GM19351 (cell line): Measurements from ENCODE around the gene ADAMTS2.
"Not testable (repeated sequence)": the region's sequence is repeated elsewhere in the genome, so short reads cannot be mapped to it uniquely, and the experiment has no call there.

Experiments
- ATAC-seq: cut with Tn5 transposase; IDR thresholded peaks from one replicate; pipeline ENCODE4 v1.9.1; 2021; ENCODE audit warnings: mild to moderate bottlenecking, moderate library complexity; ENCODE audit not compliant: unreplicated experiment

The ADAMTS2 gene

GRCh38 chr5:179221196-179221876 lies 123.9 kb downstream of the ADAMTS2 start:
- no peak for ATAC-seq

- ATAC-seq: no peak
Measured at GRCh38 chr5:179220716-179221115, 124.5 kb downstream of the ADAMTS2 start.

- ATAC-seq: no peak
Measured at GRCh38 chr5:179219661-179220620, 125.3 kb downstream of the ADAMTS2 start.

GRCh38 chr5:179218943-179219330 lies 126.3 kb downstream of the ADAMTS2 start:
- ATAC-seq: no peak

- ATAC-seq: no peak
Measured at GRCh38 chr5:179217956-179218942, 127.0 kb downstream of the ADAMTS2 start.

GRCh38 chr5:179217356-179217755 lies 127.9 kb downstream of the ADAMTS2 start:
- no peak for ATAC-seq

GRCh38 chr5:179216381-179216780 lies 128.9 kb downstream of the ADAMTS2 start:
- not testable (repeated sequence) for ATAC-seq

- no peak for ATAC-seq
Measured at GRCh38 chr5:179215576-179215975, 129.7 kb downstream of the ADAMTS2 start.

GRCh38 chr5:179214678-179215077 lies 130.6 kb downstream of the ADAMTS2 start:
- ATAC-seq: no peak

GRCh38 chr5:179212870-179213269 lies 132.4 kb downstream of the ADAMTS2 start:
- ATAC-seq: no peak

- ATAC-seq: no peak
Measured at GRCh38 chr5:179211631-179212030, 133.6 kb downstream of the ADAMTS2 start.

GRCh38 chr5:179211068-179211467 lies 134.2 kb downstream of the ADAMTS2 start:
- no peak for ATAC-seq

- ATAC-seq: no peak
Measured at GRCh38 chr5:179210478-179210877, 134.8 kb downstream of the ADAMTS2 start.

GRCh38 chr5:179209359-179210150 lies 135.7 kb downstream of the ADAMTS2 start:
- no peak for ATAC-seq

GRCh38 chr5:179208706-179209358 lies 136.4 kb downstream of the ADAMTS2 start:
- no peak for ATAC-seq

- ATAC-seq: no peak
Measured at GRCh38 chr5:179207920-179208705, 137.1 kb downstream of the ADAMTS2 start.

GRCh38 chr5:179207470-179207869 lies 137.8 kb downstream of the ADAMTS2 start:
- ATAC-seq: no peak

GRCh38 chr5:179206366-179206765 lies 138.9 kb downstream of the ADAMTS2 start:
- no peak for ATAC-seq

- no peak for ATAC-seq
Measured at GRCh38 chr5:179205277-179205676, 140.0 kb downstream of the ADAMTS2 start.
